ENCODE data around the gene ROMO1.
"Not testable (repeated sequence)": the region's sequence is repeated elsewhere in the genome, so short reads cannot be mapped to it uniquely, and the experiment has no call there.

ROMO1 gene

GRCh38 chr20:35674921-35675320 is 24.3 kb upstream of the ROMO1 start:
- no peak overlapping the region for H3K9ac ChIP-seq
- no peak overlapping the region for H3K4me3 ChIP-seq (ENCODE audit: low read depth, low read length)
- no peaks in the 10 kb centered on the region for H3K27me3 ChIP-seq (ENCODE audit: control insufficient read depth, insufficient read depth, low read length)
- H3K4me1 ChIP-seq = no peaks in the 10 kb centered on the region
- H2AFZ ChIP-seq = no peak overlapping the region
- no peaks in the 10 kb centered on the region for H3K9me3 ChIP-seq (ENCODE audit: control insufficient read depth, low read length)
- H3K36me3 ChIP-seq (ENCODE audit: control insufficient read depth, insufficient read depth, low read length) = no peaks in the 10 kb centered on the region
- TF ChIP-seq, protein P1, sequence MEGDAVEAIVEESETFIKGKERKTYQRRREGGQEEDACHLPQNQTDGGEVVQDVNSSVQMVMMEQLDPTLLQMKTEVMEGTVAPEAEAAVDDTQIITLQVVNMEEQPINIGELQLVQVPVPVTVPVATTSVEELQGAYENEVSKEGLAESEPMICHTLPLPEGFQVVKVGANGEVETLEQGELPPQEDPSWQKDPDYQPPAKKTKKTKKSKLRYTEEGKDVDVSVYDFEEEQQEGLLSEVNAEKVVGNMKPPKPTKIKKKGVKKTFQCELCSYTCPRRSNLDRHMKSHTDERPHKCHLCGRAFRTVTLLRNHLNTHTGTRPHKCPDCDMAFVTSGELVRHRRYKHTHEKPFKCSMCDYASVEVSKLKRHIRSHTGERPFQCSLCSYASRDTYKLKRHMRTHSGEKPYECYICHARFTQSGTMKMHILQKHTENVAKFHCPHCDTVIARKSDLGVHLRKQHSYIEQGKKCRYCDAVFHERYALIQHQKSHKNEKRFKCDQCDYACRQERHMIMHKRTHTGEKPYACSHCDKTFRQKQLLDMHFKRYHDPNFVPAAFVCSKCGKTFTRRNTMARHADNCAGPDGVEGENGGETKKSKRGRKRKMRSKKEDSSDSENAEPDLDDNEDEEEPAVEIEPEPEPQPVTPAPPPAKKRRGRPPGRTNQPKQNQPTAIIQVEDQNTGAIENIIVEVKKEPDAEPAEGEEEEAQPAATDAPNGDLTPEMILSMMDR (IDR thresholded peaks at IDR 0.05) = no peak
- H3K27ac ChIP-seq = no peak overlapping the region
- H3K4me2 ChIP-seq (ENCODE audit: low read length) = no peak overlapping the region
- H3K79me2 ChIP-seq = no peaks in the 10 kb centered on the region

DNA sequence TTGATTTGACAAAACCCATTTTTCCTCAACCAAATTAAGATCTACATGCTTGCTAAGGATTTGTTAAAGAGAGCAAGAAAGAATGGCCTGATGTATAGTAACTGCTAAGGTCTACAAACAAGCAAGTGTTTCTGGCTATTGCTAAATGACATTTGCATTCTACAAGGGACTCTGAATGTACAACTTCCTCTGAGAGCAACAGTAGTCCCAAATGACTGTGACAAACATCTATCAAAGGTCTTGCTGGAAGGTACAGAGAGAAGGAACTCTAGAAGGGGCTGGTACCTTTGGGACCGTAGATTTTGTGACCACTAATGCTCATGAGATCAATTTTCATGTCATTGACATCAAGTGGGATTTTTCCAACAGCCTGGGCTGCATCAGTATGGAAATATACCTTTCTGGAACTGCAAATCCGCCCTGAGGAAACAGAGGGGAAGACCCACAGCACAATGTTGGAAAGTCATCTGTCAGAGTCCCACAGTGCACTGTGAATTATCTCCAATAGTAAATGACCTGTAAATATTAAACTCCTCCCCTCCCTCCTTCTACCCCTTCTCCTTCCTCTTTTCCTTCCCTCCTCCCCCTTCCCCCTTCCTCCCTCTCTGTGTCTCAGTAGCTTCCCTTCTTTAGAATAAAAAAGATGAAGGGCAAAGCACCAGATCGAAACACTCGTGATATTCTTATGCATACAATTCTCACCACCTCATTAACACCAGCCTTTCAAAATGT is 18.6 kb upstream of the ROMO1 start:
- TF ChIP-seq, protein P1 (IDR thresholded peaks at IDR 0.05) = no peak
- Histone ChIP-seq H3K4me3 (ENCODE audit: low read depth, low read length) (no peak overlapping the region), H3K9me3 (ENCODE audit: control insufficient read depth, low read length) (no peaks in the 10 kb centered on the region), H3K4me1 (no peaks in the 10 kb centered on the region), H2AFZ (no peak overlapping the region), H3K27me3 (ENCODE audit: control insufficient read depth, insufficient read depth, low read length) (no peaks in the 10 kb centered on the region), H3K9ac (no peak overlapping the region), H3K79me2 (no peaks in the 10 kb centered on the region), H3K27ac (no peak overlapping the region), H3K4me2 (ENCODE audit: low read length) (no peak overlapping the region), H3K36me3 (ENCODE audit: control insufficient read depth, insufficient read depth, low read length) (no peaks in the 10 kb centered on the region)

- Histone ChIP-seq H3K79me2 (no peaks in the 10 kb centered on the region), H3K4me3 (ENCODE audit: low read depth, low read length) (no peak overlapping the region), H3K27me3 (ENCODE audit: control insufficient read depth, insufficient read depth, low read length) (no peaks in the 10 kb centered on the region), H3K27ac (no peak overlapping the region), H3K9ac (no peak overlapping the region), H2AFZ (no peak overlapping the region), H3K4me2 (ENCODE audit: low read length) (no peak overlapping the region), H3K4me1 (no peaks in the 10 kb centered on the region), H3K36me3 (ENCODE audit: control insufficient read depth, insufficient read depth, low read length) (no peaks in the 10 kb centered on the region), H3K9me3 (ENCODE audit: control insufficient read depth, low read length) (no peaks in the 10 kb centered on the region)
- TF ChIP-seq, protein P1 (IDR thresholded peaks at IDR 0.05) = no peak
Measured at GRCh38 chr20:35681960-35682359, 17.2 kb upstream of the ROMO1 start.

DNA sequence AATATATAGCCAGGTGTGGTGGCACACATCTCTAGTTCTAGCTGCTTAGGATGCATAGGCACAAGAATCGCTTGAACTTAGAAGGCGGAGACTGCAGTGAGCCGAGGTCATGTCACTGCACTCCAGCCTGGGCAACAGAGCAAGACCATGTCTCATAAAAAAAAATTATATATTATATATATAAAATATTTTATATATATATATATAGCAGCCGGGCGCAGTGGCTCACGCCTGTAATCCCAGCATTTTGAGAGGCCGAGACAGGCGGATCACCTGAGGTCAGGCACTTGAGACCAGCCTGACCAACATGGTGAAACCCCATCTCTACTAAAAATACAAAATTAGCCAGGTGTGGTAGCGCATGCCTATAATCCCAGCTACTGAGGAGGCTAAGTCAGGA is 13.8 kb upstream of the ROMO1 start:
- not testable (repeated sequence) for H3K36me3 ChIP-seq (ENCODE audit: control insufficient read depth, insufficient read depth, low read length); H3K9ac ChIP-seq; H3K27ac ChIP-seq; H3K27me3 ChIP-seq (ENCODE audit: control insufficient read depth, insufficient read depth, low read length); H3K79me2 ChIP-seq; H3K9me3 ChIP-seq (ENCODE audit: control insufficient read depth, low read length); H3K4me2 ChIP-seq (ENCODE audit: low read length); H2AFZ ChIP-seq; H3K4me3 ChIP-seq (ENCODE audit: low read depth, low read length); H3K4me1 ChIP-seq

- H3K36me3 ChIP-seq (ENCODE audit: control insufficient read depth, insufficient read depth, low read length); H2AFZ ChIP-seq; H3K4me2 ChIP-seq (ENCODE audit: low read length); H3K4me1 ChIP-seq; H3K27me3 ChIP-seq (ENCODE audit: control insufficient read depth, insufficient read depth, low read length); H3K27ac ChIP-seq; H3K79me2 ChIP-seq; H3K4me3 ChIP-seq (ENCODE audit: low read depth, low read length); H3K9me3 ChIP-seq (ENCODE audit: control insufficient read depth, low read length); H3K9ac ChIP-seq: not testable (repeated sequence)
Measured at GRCh38 chr20:35686872-35687271, 12.3 kb upstream of the ROMO1 start.

GRCh38 chr20:35690265-35690664 is 8.9 kb upstream of the ROMO1 start:
- Histone ChIP-seq H3K4me2 (ENCODE audit: low read length) (no peak overlapping the region), H3K36me3 (ENCODE audit: control insufficient read depth, insufficient read depth, low read length) (no peaks in the 10 kb centered on the region), H3K27me3 (ENCODE audit: control insufficient read depth, insufficient read depth, low read length) (no peaks in the 10 kb centered on the region), H3K4me1 (no peaks in the 10 kb centered on the region), H2AFZ (no peak overlapping the region), H3K4me3 (ENCODE audit: low read depth, low read length) (no peak overlapping the region), H3K27ac (no peak overlapping the region), H3K9me3 (ENCODE audit: control insufficient read depth, low read length) (no peaks in the 10 kb centered on the region), H3K79me2 (no peaks in the 10 kb centered on the region), H3K9ac (no peak overlapping the region)
- TF ChIP-seq, protein P1 (IDR thresholded peaks at IDR 0.05) = no peak

Data from parathyroid adenoma (tissue), 2 donors.